Keratinocyte (primary cell): Measurements from ENCODE around the gene TRIM28. TPM values are rescaled to one million over a fixed set of nuclear protein-coding genes. Genes with fewer than 3 reads are reported as not detected.

Source experiments
- DNase-seq: peaks from one replicate; pipeline ENCODE4 v3.0.0-alpha.2; 2011; ENCODE audit warnings: low read depth, missing footprints, low spot score
- FAIRE-seq: peaks from 2 replicates; lab custom pipeline; 2011; peaks lifted over from hg19 to GRCh38; lab: Jason Lieb, UNC
- H2AFZ ChIP-seq: 2 replicates; pipeline ENCODE4 v1.6.0; 2012; ENCODE audit warnings: low read length, control low read depth, inconsistent platforms; ENCODE audit not compliant: control insufficient read depth
- H3K27ac ChIP-seq: 2 replicates; pipeline ENCODE4 v1.5.1; 2011; ENCODE audit warnings: low read length; ENCODE audit not compliant: control insufficient read depth, insufficient read depth
- H3K27me3 ChIP-seq: 3 replicates; pipeline ENCODE4 v1.6.0; 2011; ENCODE audit warnings: low read length; ENCODE audit not compliant: control insufficient read depth, insufficient read depth; ENCODE audit errors: extremely low read depth
- H3K36me3 ChIP-seq, 2 experiments: 2 replicates in 1 of 2; 3 replicates in 1 of 2; pipeline ENCODE4 v1.5.1; 2011; ENCODE audit warnings: low read length in 2 of 2, mild to moderate bottlenecking in 1 of 2; ENCODE audit not compliant: control insufficient read depth in 2 of 2, insufficient read depth in 2 of 2; ENCODE audit errors: extremely low read depth in 1 of 2
- H3K4me1 ChIP-seq: 3 replicates; pipeline ENCODE4 v1.5.1; 2011; ENCODE audit warnings: low read length; ENCODE audit not compliant: control insufficient read depth, insufficient read depth; ENCODE audit errors: extremely low read depth
- H3K4me2 ChIP-seq: 3 replicates; pipeline ENCODE4 v1.6.0; 2011; ENCODE audit warnings: low read depth, low read length; ENCODE audit not compliant: control insufficient read depth, insufficient read depth; ENCODE audit errors: extremely low read depth
- H3K4me3 ChIP-seq, 3 experiments: fragments of 200-600 bp in 1 of 3; sonication (generic) in 1 of 3; 2 replicates in 2 of 3; 3 replicates in 1 of 3; pipeline ENCODE4 v1.5.1; 2011 to 2016; ENCODE audit warnings: low read length in 3 of 3, mild to moderate bottlenecking in 3 of 3, control low read depth in 2 of 3, inconsistent platforms in 1 of 3, low read depth in 1 of 3, mixed read lengths in 1 of 3, mixed run types in 1 of 3, moderate library complexity in 1 of 3; ENCODE audit not compliant: control insufficient read depth in 2 of 3, insufficient read depth in 2 of 3; ENCODE audit errors: extremely low read depth in 1 of 3
- H3K79me2 ChIP-seq: 2 replicates; pipeline ENCODE4 v1.6.0; 2012; ENCODE audit warnings: low read length; ENCODE audit not compliant: control insufficient read depth, insufficient read depth
- H3K9ac ChIP-seq: 3 replicates; pipeline ENCODE4 v1.6.0; 2011; ENCODE audit warnings: low read length; ENCODE audit not compliant: control insufficient read depth, insufficient read depth; ENCODE audit errors: extremely low read depth
- H3K9me1 ChIP-seq: 3 replicates; pipeline ENCODE4 v1.6.0; 2011; ENCODE audit warnings: low read length; ENCODE audit not compliant: control insufficient read depth, insufficient read depth; ENCODE audit errors: extremely low read depth
- H3K9me3 ChIP-seq: 2 replicates; pipeline ENCODE4 v1.5.1; 2012; ENCODE audit warnings: low read depth, low read length; ENCODE audit not compliant: control insufficient read depth
- H4K20me1 ChIP-seq: 3 replicates; pipeline ENCODE4 v1.6.0; 2011; ENCODE audit warnings: low read length; ENCODE audit not compliant: control insufficient read depth, insufficient read depth; ENCODE audit errors: extremely low read depth
- CTCF ChIP-seq, 3 experiments: IDR thresholded peaks in 1 of 3; conservative IDR thresholded peaks in 1 of 3; optimal IDR thresholded peaks in 1 of 3; 2 replicates in 2 of 3; 3 replicates in 1 of 3; pipeline versions ENCODE3 to v1.5.1; 2011; ENCODE audit warnings: low read length in 3 of 3, mild to moderate bottlenecking in 3 of 3, moderate library complexity in 2 of 3, control low read depth in 1 of 3, inconsistent platforms in 1 of 3; ENCODE audit not compliant: insufficient read depth in 2 of 3; ENCODE audit errors: extremely low read depth in 1 of 3
- EZH2 ChIP-seq: IDR thresholded peaks from one replicate; pipeline ENCODE4 v1.6.1; 2012; ENCODE audit warnings: inconsistent platforms, mild to moderate bottlenecking, low read length, moderate library complexity
- dilution Hi-C: fragments of 300-500 bp; cut with MboI; formaldehyde crosslinking; loops from one replicate; pipeline ENCODE4 v1.7.0; 2020; ENCODE audit warnings: low sequenced_read_pairs; ENCODE audit not compliant: extremely low pct_ligation_motif_present
- polyA plus RNA-seq, 5 experiments: library from polyadenylated mRNA; depleted of rRNA in 3 of 5; stranded (reverse) in 3 of 5; stranded (forward) in 1 of 5; unstranded in 1 of 5; fragments of >200 nt; gene quantifications; 1 replicate in 1 of 5; 2 replicates in 3 of 5; 3 replicates in 1 of 5; pipeline versions ENCODE4 v1.2.1 to v1.2.3, GENCODE V29; 2011 to 2012; ENCODE audit warnings: missing spikeins in 2 of 5, low read depth in 1 of 5, low replicate concordance in 1 of 5

The TRIM28 gene
- polyA plus RNA-seq, 1 donor (not counting 4 experiments of a cell fraction or from before 2014, with no cell fraction given): 290 TPM

- DNase-seq: no peak
- H3K36me3 ChIP-seq: peaks cover 13 to 24% of the 10 kb centered on the region in 2 experiments
- dilution Hi-C loops: no loop called here
- H3K27ac ChIP-seq: no peak overlapping the region
- H4K20me1 ChIP-seq: no peaks in the 10 kb centered on the region
- no peak overlapping the region for H3K4me3 ChIP-seq
- no peaks in the 10 kb centered on the region for H3K9me3 ChIP-seq
- no peak overlapping the region for H3K4me2 ChIP-seq
- no peak overlapping the region for H3K9ac ChIP-seq
- no peaks in the 10 kb centered on the region for H3K27me3 ChIP-seq
- no peaks in the 10 kb centered on the region for H3K9me1 ChIP-seq
- no peak for FAIRE-seq
- peaks cover 2% of the 10 kb centered on the region for H3K79me2 ChIP-seq
- H2AFZ ChIP-seq: no peak overlapping the region
- TF ChIP-seq CTCF (optimal IDR thresholded peaks at IDR 0.05 in 1 of 3, IDR thresholded peaks at IDR 0.05 in 1 of 3, conservative IDR thresholded peaks at IDR 0.05 in 1 of 3; ENCODE audit: extremely low read depth in 1 of 3, insufficient read depth in 2 of 3, low read length in 3 of 3): no peak
- no peak for TF ChIP-seq EZH2
- peaks cover under 1% of the 10 kb centered on the region for H3K4me1 ChIP-seq
Observed at GRCh38 chr19:58568453-58569130, 24.7 kb downstream of the TRIM28 start.

DNA sequence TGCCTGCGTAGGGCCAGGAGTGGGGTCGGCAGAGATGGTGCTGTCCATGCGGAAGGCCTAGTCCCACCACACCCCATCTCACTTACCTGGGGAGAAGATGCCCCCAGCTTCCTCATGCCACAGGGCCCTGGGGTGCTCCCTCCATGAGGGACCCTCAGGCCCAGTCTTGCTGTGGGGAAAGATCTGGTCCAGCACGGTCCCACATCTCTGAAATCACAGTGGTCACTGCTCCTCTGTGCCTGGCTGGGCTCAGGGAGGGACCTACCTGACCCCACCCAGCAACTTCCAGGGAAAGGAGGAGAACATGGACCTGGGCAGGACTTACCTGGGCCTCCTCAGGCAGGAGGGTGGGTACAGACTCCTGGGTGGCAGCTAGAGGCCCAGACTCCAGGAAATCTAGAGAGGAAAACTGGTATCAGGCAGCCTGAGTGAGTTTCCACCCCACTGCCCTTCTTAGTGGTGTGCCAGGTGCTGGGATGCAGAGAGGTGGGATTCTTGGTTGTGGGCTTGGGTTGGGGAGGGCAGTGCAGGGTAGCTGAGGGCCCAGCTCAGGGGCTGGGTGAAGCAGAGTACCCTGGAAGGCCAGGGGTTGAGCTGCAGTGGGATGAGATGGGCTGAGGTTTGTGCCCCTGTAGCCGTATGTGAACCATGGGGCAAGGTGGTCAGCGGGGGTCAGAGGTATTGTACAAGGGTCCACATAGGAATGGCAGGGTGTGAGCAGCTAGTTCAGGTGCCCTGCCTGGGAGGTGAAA lies 25.5 kb downstream of the TRIM28 start:
- DNase-seq (no peak), FAIRE-seq (no peak)
- no peak overlapping the region for H3K9ac ChIP-seq
- TF ChIP-seq EZH2 (no peak), CTCF (optimal IDR thresholded peaks at IDR 0.05 in 1 of 3, IDR thresholded peaks at IDR 0.05 in 1 of 3, conservative IDR thresholded peaks at IDR 0.05 in 1 of 3; ENCODE audit: extremely low read depth in 1 of 3, insufficient read depth in 2 of 3, low read length in 3 of 3) (no peak)
- dilution Hi-C loops: no loop called here
- no peak overlapping the region for H2AFZ ChIP-seq
- H3K27ac ChIP-seq: no peak overlapping the region
- no peak overlapping the region for H3K4me2 ChIP-seq
- peaks cover 13 to 24% of the 10 kb centered on the region in 2 experiments for H3K36me3 ChIP-seq
- no peaks in the 10 kb centered on the region for H4K20me1 ChIP-seq
- no peaks in the 10 kb centered on the region for H3K27me3 ChIP-seq
- no peaks in the 10 kb centered on the region for H3K9me1 ChIP-seq
- H3K9me3 ChIP-seq: no peaks in the 10 kb centered on the region
- H3K4me3 ChIP-seq: no peak overlapping the region
- peaks cover 2% of the 10 kb centered on the region for H3K79me2 ChIP-seq
- peaks cover 8% of the 10 kb centered on the region for H3K4me1 ChIP-seq
